Ishikawa (cell line): ENCODE results near the gene HLA-G.

Experiments used
- CEBPB ChIP-seq: IDR thresholded peaks from 2 replicates; pipeline ENCODE4 v1.6.1; 2012
- CREB1 ChIP-seq: IDR thresholded peaks from 2 replicates; pipeline ENCODE4 v1.6.1; 2012; ENCODE audit warnings: low read depth
- EGR1 ChIP-seq: IDR thresholded peaks from 2 replicates; pipeline ENCODE4 v1.6.1; 2012
- EP300 ChIP-seq: IDR thresholded peaks from 2 replicates; pipeline ENCODE4 v1.6.1; 2012; ENCODE audit warnings: borderline replicate concordance
- FOXM1 ChIP-seq: IDR thresholded peaks from 2 replicates; pipeline ENCODE4 v1.6.1; 2012; ENCODE audit warnings: low read depth, borderline replicate concordance
- MAX ChIP-seq: IDR thresholded peaks from 2 replicates; pipeline ENCODE4 v1.6.1; 2012
- NFIC ChIP-seq: IDR thresholded peaks from 2 replicates; pipeline ENCODE4 v1.6.1; 2012
- RAD21 ChIP-seq: IDR thresholded peaks from 2 replicates; pipeline ENCODE4 v1.6.1; 2012; ENCODE audit warnings: low read depth
- REST ChIP-seq: IDR thresholded peaks from 2 replicates; pipeline ENCODE4 v1.6.1; 2012; ENCODE audit warnings: low read depth, mild to moderate bottlenecking
- TAF1 ChIP-seq: IDR thresholded peaks from 2 replicates; pipeline ENCODE4 v1.6.1; 2012; ENCODE audit warnings: low read depth, mild to moderate bottlenecking
- TCF12 ChIP-seq: IDR thresholded peaks from 2 replicates; pipeline ENCODE4 v1.6.1; 2012; ENCODE audit warnings: low read depth
- TEAD4 ChIP-seq: IDR thresholded peaks from 2 replicates; pipeline ENCODE4 v1.6.1; 2012
- USF1 ChIP-seq: IDR thresholded peaks from 2 replicates; pipeline ENCODE4 v1.6.1; 2012
- YY1 ChIP-seq: IDR thresholded peaks from 2 replicates; pipeline ENCODE4 v1.6.1; 2012; ENCODE audit warnings: low read depth
- ZBTB7A ChIP-seq: IDR thresholded peaks from 2 replicates; pipeline ENCODE4 v1.6.1; 2012; ENCODE audit warnings: low read depth

The HLA-G gene

GRCh38 chr6:29827579-29828470 lies at the start of gene HLA-G:
TSS of gene HLA-G (plus strand) at chr6:29827825. CDS start at chr6:29827845, 20 bp downstream.
- TF ChIP-seq EP300 (no peak), YY1 (no peak), RAD21 (no peak), EGR1 (no peak), MAX (no peak), NFIC (no peak), ZBTB7A (no peak), FOXM1 (no peak)

DNA sequence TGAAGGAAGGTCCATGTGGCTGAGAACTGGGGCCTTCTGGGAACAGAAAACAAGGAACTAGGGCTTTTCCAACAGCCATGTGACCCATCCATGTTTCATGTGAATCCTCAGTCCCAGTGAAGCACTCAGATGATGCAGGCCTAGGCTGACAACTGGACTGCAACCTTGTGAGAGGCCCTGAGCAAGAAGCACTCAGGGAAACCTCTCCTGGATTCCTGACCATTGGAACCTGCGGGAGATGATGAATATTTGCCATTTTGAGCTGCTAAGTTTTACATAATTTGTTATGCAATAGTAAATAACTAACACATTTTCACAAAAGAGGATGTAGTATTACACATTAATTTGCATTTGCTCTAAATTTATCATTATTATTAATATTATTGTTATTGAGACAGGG lies 38.4 kb upstream of the HLA-G start:
- TF ChIP-seq NFIC (no peak), USF1 (no peak), CEBPB (no peak)

DNA sequence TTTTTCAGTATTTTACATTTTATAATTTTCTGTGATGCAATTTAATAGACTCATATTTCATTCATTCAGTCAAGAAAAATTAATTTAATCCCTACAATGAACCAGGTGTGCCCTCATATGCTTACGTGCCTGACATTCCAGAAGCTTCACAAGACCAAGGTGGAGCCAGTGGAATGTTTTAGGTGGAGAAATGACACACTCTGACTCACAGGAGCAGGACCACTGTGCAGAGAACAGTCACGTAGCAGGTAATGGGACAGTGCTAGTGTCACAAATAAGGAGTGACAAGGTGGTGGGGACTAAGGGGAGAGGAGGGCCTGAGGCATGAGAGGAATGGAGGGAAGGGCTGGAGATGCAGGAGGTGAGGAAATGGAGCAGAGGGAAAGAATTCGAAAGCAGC lies 37.0 kb upstream of the HLA-G start:
- TF ChIP-seq EP300 (peak; percentile 56; the same call in 1 of the 2 replicates), TEAD4 (peak; percentile 86), MAX (no peak), FOXM1 (no peak), TCF12 (0 out of 2 replicates have a peak, but pooled peaks have one; percentile 36)

- TF ChIP-seq REST (no peak), MAX (no peak), CEBPB (no peak), EP300 (no peak), RAD21 (no peak), USF1 (no peak), EGR1 (no peak), FOXM1 (no peak), TEAD4 (no peak), TAF1 (no peak), YY1 (no peak), TCF12 (no peak), NFIC (no peak)
Measured at GRCh38 chr6:29791162-29791561, 36.5 kb upstream of the HLA-G start.

- no peak for TF ChIP-seq NFIC
- TF ChIP-seq EP300 = no peak
- TF ChIP-seq TAF1 = no peak
- no peak for TF ChIP-seq CEBPB
- TF ChIP-seq REST = no peak
- no peak for TF ChIP-seq CREB1
- no peak for TF ChIP-seq RAD21
- no peak for TF ChIP-seq USF1
- TF ChIP-seq ZBTB7A = no peak
Measured at GRCh38 chr6:29791786-29792122, 35.9 kb upstream of the HLA-G start.
